Limb (tissue), 2 donors: ENCODE data around the gene FAM53C.
"Not testable (repeated sequence)": the region's sequence is repeated elsewhere in the genome, so short reads cannot be mapped to it uniquely, and the experiment has no call there.

Source experiments
- DNase-seq, 2 donors: peaks; one replicate each; pipeline ENCODE4 v3.0.0-alpha.2; 2016; ENCODE audit errors: extremely low spot score in 2 of 2

Gene FAM53C

DNA sequence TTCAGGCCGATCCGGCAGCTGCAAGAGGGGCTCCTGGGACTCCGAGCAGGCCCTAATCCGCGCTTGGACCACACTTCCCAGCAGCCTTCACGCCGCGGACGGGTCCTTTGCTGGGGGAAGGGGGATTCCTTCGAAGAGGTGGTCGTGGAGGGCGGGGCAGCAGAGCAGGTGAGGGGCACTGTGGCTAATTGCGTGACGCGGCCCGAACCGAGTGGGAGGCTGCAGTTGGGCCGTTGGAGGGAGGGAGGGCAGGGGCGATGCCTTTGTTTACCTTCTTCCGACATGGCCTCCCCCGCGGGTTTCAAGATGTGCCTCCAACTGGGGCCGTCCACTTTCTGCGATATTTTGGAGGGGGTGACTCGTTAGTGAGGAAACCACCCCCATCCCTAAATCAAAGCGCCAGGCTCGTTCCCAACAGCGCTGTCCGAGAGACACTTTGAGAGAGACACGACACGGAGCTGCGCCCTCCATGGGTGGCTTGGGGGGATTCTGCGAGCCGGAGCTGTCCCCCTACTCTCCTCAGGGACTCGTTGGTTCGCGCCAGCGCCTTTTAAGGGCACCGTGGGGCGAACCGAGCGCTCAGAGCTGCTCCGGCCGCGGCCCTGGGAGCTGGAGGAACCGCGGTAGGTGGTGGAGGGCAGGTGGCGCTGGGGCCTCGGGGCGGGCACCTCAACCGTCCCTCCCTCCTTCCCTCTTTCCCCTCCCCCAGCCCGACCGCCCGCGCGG is at the start of gene FAM53C:
Gene FAM53C (plus strand): TSS at position 582 of the 726 bp plus-strand sequence. CDS start 3,070 bp downstream, outside the sequence.
- DNase-seq = peak; percentile 91 to 98

GRCh38 chr5:138289296-138289695 is 48.8 kb upstream of the FAM53C start:
- no peak for DNase-seq

DNA sequence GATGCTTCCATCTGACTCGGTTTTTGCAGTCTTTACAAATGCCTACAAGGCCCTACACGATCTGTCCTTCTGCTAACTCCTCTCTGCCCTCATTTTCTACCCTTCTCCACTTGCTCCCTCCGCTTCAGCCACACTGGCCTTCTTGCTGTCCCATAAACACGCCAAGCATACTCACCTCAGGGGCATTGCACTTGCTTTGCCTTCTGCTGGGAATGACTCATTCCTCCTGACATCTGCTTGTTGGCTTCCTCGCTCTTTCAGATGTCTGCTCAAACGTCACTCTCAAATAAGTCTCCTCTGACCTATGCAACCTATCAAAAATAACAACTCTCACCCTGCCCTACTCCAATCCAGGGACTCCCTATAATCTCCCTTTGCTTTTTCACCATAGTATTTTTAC is 34.7 kb upstream of the FAM53C start:
- DNase-seq = no peak

GRCh38 chr5:138305797-138306196 is 32.3 kb upstream of the FAM53C start:
- no peak for DNase-seq

GRCh38 chr5:138315751-138316278 is 22.3 kb upstream of the FAM53C start:
- no peak for DNase-seq

DNA sequence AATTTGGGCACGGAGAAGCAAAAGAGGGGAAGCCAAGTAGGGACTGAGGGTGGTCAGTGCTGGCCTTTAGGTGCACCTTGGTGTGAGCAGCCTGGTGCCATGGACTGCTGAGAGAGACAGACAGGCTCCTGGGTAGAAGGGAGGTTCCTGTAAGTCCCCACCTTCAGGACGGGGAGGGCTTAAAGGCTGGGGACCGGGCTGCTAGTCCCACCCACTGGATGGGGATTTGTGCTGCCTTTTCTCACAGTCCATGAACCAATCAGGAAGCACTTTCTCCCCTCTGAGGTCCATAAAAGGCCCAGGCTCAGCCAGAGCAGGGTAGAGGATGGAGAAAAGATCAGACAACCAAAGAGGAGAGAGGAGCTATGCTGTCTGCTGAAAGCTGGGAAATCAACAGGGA is 21.7 kb upstream of the FAM53C start:
- DNase-seq = no peak

GRCh38 chr5:138318211-138318610 is 19.9 kb upstream of the FAM53C start:
- DNase-seq = not testable (repeated sequence)

DNA sequence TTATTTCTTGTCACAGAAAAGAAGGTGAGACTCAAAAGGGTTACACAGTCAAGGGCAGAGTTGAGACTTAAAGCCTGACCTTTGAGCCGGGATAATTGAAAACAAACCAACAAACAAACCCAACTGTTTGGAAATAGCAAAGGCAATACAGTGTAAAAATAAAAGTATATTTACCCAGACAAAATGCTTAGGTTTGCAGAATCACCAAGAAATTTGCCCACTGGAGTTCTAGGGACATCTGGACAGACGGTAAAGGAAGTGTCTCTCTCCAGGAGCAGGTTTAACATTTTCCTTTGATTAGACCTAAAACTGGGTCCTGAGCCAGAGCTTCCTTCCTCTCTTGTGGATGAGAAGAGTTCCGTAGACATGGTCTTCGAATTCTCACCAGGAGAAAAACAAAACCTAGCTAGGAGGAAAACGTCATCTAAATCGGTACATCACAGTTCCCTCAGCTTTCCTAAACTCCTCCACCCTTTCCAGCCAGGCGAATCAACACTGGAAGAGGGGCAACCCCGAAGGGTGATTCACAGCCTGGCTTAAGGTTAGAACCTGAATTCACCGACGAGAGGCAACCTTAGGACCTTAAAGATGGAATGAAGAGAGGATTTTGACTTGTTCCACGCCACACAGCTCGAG is 7.1 kb upstream of the FAM53C start:
- DNase-seq = no peak

- peak; percentile 97 to 99 for DNase-seq
Observed at GRCh38 chr5:138331449-138332368, 6.4 kb upstream of the FAM53C start, which contains the start of gene CDC25C. TSS of gene CDC25C (minus strand) at chr5:138331804. CDS start at chr5:138331180, 624 bp downstream.

GRCh38 chr5:138334867-138335447 is 3.1 kb upstream of the FAM53C start:
- no peak for DNase-seq

GRCh38 chr5:138336952-138337684 is 948 bp upstream of the FAM53C start:
- DNase-seq = peak in 1 of 2 donors; percentile 90

DNA sequence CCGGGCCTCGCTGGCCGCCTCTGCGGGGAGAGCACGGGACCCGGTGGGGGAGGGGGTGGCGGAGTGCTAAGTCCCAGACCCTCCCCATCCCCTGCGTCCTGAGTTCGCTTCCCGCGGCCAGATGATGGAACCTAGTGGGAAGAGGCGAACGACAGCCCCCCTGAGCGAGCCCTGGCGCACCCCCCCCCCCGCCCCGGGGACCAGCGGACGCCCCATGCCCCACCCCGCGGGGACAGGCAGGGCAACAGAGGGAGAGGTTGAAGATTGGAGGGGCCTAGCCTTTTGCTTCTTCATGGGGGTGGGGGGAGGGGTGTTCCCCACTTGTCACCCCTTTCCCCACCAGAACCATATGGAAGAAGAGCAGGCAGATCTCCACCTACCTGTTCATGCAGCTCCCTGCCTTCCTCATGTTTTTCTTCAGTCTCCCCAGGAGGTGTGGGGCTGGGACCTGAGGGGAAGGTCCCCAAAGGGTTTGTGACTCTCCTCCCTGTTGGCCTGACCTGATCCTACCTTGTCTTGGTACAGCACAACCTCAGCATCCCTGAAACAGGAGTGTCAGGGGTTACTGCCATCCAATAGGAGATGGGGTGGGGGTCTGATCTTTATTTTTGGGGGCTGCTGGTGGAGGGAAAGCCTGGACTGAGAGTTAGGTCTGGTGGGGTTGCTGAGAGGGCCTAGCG is 485 bp downstream of the FAM53C start:
- no peak for DNase-seq

DNA sequence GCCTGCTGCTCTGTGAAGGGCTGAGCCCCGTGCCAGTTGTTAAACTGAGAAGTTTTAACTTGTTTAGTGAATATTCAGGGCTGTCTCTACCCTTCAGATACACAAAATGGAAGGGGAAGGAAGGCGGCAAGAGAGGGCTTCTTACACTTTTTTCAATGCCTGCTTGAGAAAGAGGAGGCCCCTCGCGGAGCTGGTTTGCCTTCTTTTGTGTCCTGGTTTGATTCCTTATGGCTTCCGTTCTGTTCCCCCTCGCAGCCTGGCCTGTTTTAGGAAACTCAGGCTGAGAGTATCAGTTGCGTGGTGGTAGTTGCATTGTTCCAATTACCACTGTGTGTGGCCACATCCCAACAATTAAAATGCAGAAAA is 1.0 kb downstream of the FAM53C start:
- DNase-seq = peak in 1 of 2 donors; percentile 48

DNA sequence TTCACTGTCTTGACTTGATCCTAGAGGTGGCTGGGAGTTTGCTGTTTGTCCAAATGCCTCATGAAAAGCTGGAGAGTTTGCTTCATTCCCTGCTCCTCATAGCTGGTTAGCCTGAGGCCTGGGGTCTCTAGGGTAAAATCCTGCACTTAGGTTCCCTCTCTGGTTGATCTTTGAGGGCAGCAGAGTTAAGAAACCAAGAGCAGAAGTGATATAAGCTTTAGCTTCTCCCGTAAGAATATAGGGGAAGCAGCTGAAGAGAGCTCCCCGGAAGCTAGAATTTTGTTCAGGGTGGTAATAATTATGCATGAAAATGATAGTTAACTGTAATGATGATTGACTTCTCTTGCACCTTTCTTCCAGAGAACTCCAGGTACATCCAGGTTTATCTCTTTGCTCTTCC is 1.4 kb downstream of the FAM53C start:
- no peak for DNase-seq

GRCh38 chr5:138340008-138340407 is 1.9 kb downstream of the FAM53C start:
- no peak for DNase-seq

- no peak for DNase-seq
Observed at GRCh38 chr5:138344887-138345622, 7.0 kb downstream of the FAM53C start.

DNA sequence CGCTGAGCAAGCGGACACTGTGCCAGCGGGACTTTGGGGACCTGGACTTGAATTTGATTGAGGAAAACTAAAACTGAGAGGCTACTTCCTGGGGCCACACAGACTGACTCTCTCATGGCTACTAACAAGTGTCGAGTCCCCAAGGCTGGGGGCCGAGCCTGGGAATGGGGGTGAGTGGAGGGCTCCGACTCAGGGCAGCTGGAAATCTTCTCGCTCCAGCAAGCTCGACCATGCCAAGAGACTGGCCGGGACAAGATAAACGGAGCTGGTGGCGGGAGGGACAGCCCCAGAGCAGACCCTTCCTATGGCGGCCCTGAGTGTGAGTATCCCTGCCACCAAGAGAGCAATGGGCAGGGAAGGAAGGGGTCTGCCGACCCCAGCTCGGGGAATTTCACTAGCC is 8.8 kb downstream of the FAM53C start:
- no peak for DNase-seq

DNA sequence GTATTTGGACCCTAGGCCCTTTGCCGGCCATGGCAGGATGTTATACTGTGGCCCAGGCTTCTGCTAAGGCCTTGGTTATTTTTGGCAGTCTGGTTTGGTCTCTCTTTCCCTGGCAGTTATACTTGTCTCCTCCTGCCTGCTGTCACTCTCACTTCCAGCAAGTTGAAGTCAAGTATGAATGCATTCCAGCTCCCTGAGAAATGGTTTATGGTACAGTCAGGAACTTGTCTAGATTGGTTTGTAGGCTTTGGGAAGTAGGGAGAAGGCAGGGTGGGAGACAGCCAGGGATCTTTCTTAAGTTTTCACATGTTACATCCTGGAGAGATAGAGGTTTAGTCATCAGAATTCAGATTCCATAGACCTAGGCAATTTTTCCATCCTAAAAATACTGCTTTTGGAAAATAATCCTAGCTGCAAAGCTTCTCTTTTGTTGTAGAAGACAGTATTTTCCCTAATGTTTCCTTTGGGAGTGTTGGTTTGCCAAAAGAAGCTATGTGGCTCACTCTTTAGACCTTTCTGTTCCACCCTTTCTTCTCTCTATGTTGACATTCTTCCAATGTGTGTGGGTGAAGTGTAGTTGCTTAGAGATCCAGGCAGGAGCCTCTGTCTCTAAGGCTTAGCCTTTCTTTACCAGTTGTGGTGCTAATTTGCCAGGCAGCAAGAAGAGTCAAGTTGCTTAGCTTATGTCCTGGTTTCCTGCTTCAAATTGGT is 11.9 kb downstream of the FAM53C start:
- no peak for DNase-seq

- no peak for DNase-seq
Observed at GRCh38 chr5:138350563-138350890, 12.5 kb downstream of the FAM53C start.
